Astrocyte (in vitro differentiated cells and primary cell): ENCODE results near the gene DNAH14. TPM values are rescaled to one million over a fixed set of nuclear protein-coding genes. Genes with fewer than 3 reads are reported as not detected.
"Not testable (repeated sequence)": the region's sequence is repeated elsewhere in the genome, so short reads cannot be mapped to it uniquely, and the experiment has no call there.

Experiments
- DNase-seq: peaks from one replicate; pipeline ENCODE4 v3.0.0-alpha.2; 2010; ENCODE audit warnings: low read depth
- FAIRE-seq: peaks from 2 replicates; lab custom pipeline; 2011; peaks lifted over from hg19 to GRCh38; lab: Jason Lieb, UNC
- H2AFZ ChIP-seq: 2 replicates; pipeline ENCODE4 v1.6.0; 2012; ENCODE audit warnings: low read depth, low read length, inconsistent platforms
- H3K27ac ChIP-seq: 2 replicates; pipeline ENCODE4 v1.5.1; 2011; ENCODE audit warnings: low read depth, low read length, inconsistent platforms
- H3K27me3 ChIP-seq: 2 replicates; pipeline ENCODE4 v1.6.0; 2011; ENCODE audit warnings: low read length, inconsistent platforms; ENCODE audit not compliant: insufficient read depth
- H3K36me3 ChIP-seq: 2 replicates; pipeline ENCODE4 v1.5.1; 2011; ENCODE audit warnings: low read length, inconsistent platforms; ENCODE audit not compliant: insufficient read depth
- H3K4me1 ChIP-seq: 2 replicates; pipeline ENCODE4 v1.5.1; 2011; ENCODE audit warnings: low read length, inconsistent platforms; ENCODE audit not compliant: insufficient read depth
- H3K4me2 ChIP-seq: 2 replicates; pipeline ENCODE4 v1.6.0; 2012; ENCODE audit warnings: low read length, inconsistent platforms
- H3K4me3 ChIP-seq: 2 replicates; pipeline ENCODE4 v1.5.1; 2011; ENCODE audit warnings: low read depth, mild to moderate bottlenecking, low read length, inconsistent platforms; ENCODE audit not compliant: insufficient read depth
- H3K79me2 ChIP-seq: 2 replicates; pipeline ENCODE4 v1.6.0; 2012; ENCODE audit warnings: mild to moderate bottlenecking, low read length, inconsistent platforms; ENCODE audit not compliant: insufficient read depth
- H3K9ac ChIP-seq: 2 replicates; pipeline ENCODE4 v1.6.0; 2012; ENCODE audit warnings: mild to moderate bottlenecking, low read length, inconsistent platforms
- H3K9me3 ChIP-seq: 2 replicates; pipeline ENCODE4 v1.5.1; 2012; ENCODE audit warnings: low read depth, mild to moderate bottlenecking, low read length, inconsistent platforms; ENCODE audit not compliant: insufficient read depth
- H4K20me1 ChIP-seq: 2 replicates; pipeline ENCODE4 v1.6.0; 2012; ENCODE audit warnings: low read length, inconsistent platforms; ENCODE audit not compliant: insufficient read depth
- H3K27ac Mint-ChIP-seq: one replicate; pipeline ENCODE4 v1.8.0; 2021; ENCODE audit warnings: mild to moderate bottlenecking, mixed read lengths; ENCODE audit not compliant: unreplicated experiment
- H3K27me3 Mint-ChIP-seq: one replicate; pipeline ENCODE4 v1.8.0; 2021; ENCODE audit warnings: low read depth, mixed read lengths; ENCODE audit not compliant: unreplicated experiment
- H3K36me3 Mint-ChIP-seq: one replicate; pipeline ENCODE4 v1.8.0; 2021; ENCODE audit warnings: low read depth, mixed read lengths; ENCODE audit not compliant: unreplicated experiment
- H3K4me1 Mint-ChIP-seq: one replicate; pipeline ENCODE4 v1.8.0; 2021; ENCODE audit warnings: low read depth, mixed read lengths; ENCODE audit not compliant: unreplicated experiment
- H3K4me3 Mint-ChIP-seq: one replicate; pipeline ENCODE4 v1.8.0; 2021; ENCODE audit warnings: mild to moderate bottlenecking, moderate library complexity, mixed read lengths; ENCODE audit not compliant: unreplicated experiment
- H3K9me3 Mint-ChIP-seq: one replicate; pipeline ENCODE4 v1.8.0; 2021; ENCODE audit warnings: mild to moderate bottlenecking, mixed read lengths; ENCODE audit not compliant: unreplicated experiment
- CTCF ChIP-seq: IDR thresholded peaks from 2 replicates; pipeline ENCODE4 v1.5.1; 2011; ENCODE audit warnings: low read depth, mild to moderate bottlenecking, inconsistent platforms, low read length, moderate library complexity; ENCODE audit not compliant: insufficient read depth
- EZH2 ChIP-seq: IDR thresholded peaks from 2 replicates; pipeline ENCODE4 v1.6.1; 2012; ENCODE audit warnings: mild to moderate bottlenecking, low read length, inconsistent platforms; ENCODE audit not compliant: insufficient read depth
- total RNA-seq: library from RNA; stranded (reverse); gene quantifications from 2 replicates; pipeline ENCODE4 v1.2.1, GENCODE V29; 2021

Gene DNAH14
- total RNA-seq, 1 donor from 2014 or later, result 21.2 TPM

- no peak for FAIRE-seq
- no peaks in the 10 kb centered on the region for H3K27me3 ChIP-seq
- Mint-ChIP-seq H3K27me3 (no peaks in the 10 kb centered on the region), H3K27ac (no peak overlapping the region), H3K4me1 (peaks cover 1% of the 10 kb centered on the region), H3K9me3 (peaks cover 9% of the 10 kb centered on the region), H3K36me3 (no peaks in the 10 kb centered on the region), H3K4me3 (no peak overlapping the region)
- H3K4me2 ChIP-seq, result no peak overlapping the region
- H3K9me3 ChIP-seq, result no peaks in the 10 kb centered on the region
- H4K20me1 ChIP-seq, result no peaks in the 10 kb centered on the region
- H3K79me2 ChIP-seq, result no peaks in the 10 kb centered on the region
- H3K4me3 ChIP-seq, result no peak overlapping the region
- DNase-seq, result peak; percentile 50
- TF ChIP-seq EZH2 (no peak), CTCF (no peak)
- no peak overlapping the region for H2AFZ ChIP-seq
- no peaks in the 10 kb centered on the region for H3K4me1 ChIP-seq
- H3K27ac ChIP-seq, result no peak overlapping the region
- no peaks in the 10 kb centered on the region for H3K36me3 ChIP-seq
- no peak overlapping the region for H3K9ac ChIP-seq
Measured at GRCh38 chr1:225299624-225300023, 370.1 kb downstream of the DNAH14 start.

GRCh38 chr1:225300381-225300780 lies 370.9 kb downstream of the DNAH14 start:
- H3K27ac Mint-ChIP-seq, result no peak overlapping the region
- H3K9me3 Mint-ChIP-seq, result peaks cover 6% of the 10 kb centered on the region
- no peak overlapping the region for H2AFZ ChIP-seq
- H4K20me1 ChIP-seq, result no peaks in the 10 kb centered on the region
- H3K9ac ChIP-seq, result no peak overlapping the region
- H3K27ac ChIP-seq, result no peak overlapping the region
- no peaks in the 10 kb centered on the region for H3K27me3 Mint-ChIP-seq
- TF ChIP-seq CTCF (no peak), EZH2 (no peak)
- no peaks in the 10 kb centered on the region for H3K79me2 ChIP-seq
- no peak for DNase-seq
- H3K4me1 ChIP-seq, result no peaks in the 10 kb centered on the region
- peaks cover 3% of the 10 kb centered on the region for H3K4me1 Mint-ChIP-seq
- H3K36me3 ChIP-seq, result no peaks in the 10 kb centered on the region
- no peak overlapping the region for H3K4me3 ChIP-seq
- H3K4me3 Mint-ChIP-seq, result no peak overlapping the region
- H3K27me3 ChIP-seq, result no peaks in the 10 kb centered on the region
- FAIRE-seq, result no peak
- H3K4me2 ChIP-seq, result no peak overlapping the region
- no peaks in the 10 kb centered on the region for H3K9me3 ChIP-seq
- peaks cover 2% of the 10 kb centered on the region for H3K36me3 Mint-ChIP-seq

GRCh38 chr1:225304996-225305395 lies 375.5 kb downstream of the DNAH14 start:
- Histone ChIP-seq H3K4me3 (no peak overlapping the region), H4K20me1 (no peaks in the 10 kb centered on the region), H3K27ac (no peak overlapping the region), H3K4me1 (no peaks in the 10 kb centered on the region), H3K36me3 (no peaks in the 10 kb centered on the region), H3K79me2 (no peaks in the 10 kb centered on the region), H3K27me3 (no peaks in the 10 kb centered on the region), H3K4me2 (no peak overlapping the region), H2AFZ (no peak overlapping the region), H3K9ac (no peak overlapping the region), H3K9me3 (no peaks in the 10 kb centered on the region)
- no peak for DNase-seq
- Mint-ChIP-seq H3K4me1 (peaks cover 3% of the 10 kb centered on the region), H3K36me3 (peaks cover 2% of the 10 kb centered on the region), H3K9me3 (no peaks in the 10 kb centered on the region), H3K27ac (no peak overlapping the region), H3K27me3 (no peaks in the 10 kb centered on the region), H3K4me3 (no peak overlapping the region)
- no peak for FAIRE-seq
- no peak for TF ChIP-seq CTCF
- TF ChIP-seq EZH2, result no peak

- FAIRE-seq, H3K27me3 ChIP-seq, H4K20me1 ChIP-seq, H3K4me3 ChIP-seq, H2AFZ ChIP-seq, H3K36me3 Mint-ChIP-seq, H3K36me3 ChIP-seq, H3K4me2 ChIP-seq, H3K27ac ChIP-seq, H3K4me3 Mint-ChIP-seq, H3K9ac ChIP-seq, H3K9me3 ChIP-seq, H3K4me1 ChIP-seq, H3K27me3 Mint-ChIP-seq, H3K27ac Mint-ChIP-seq, H3K79me2 ChIP-seq, DNase-seq, H3K4me1 Mint-ChIP-seq: not testable (repeated sequence)
- H3K9me3 Mint-ChIP-seq, result peaks cover 10% of the 10 kb centered on the region
Measured at GRCh38 chr1:225310544-225310943, 381.1 kb downstream of the DNAH14 start.
